ENCODE measurements around the gene ENOSF1. TPM values are rescaled to one million over a fixed set of nuclear protein-coding genes. Genes with fewer than 3 reads are reported as not detected.

ENOSF1 gene
- total and polyA plus RNA-seq, 3 donors from 2014 or later: 29.2 to 119 (median 88.5) TPM

DNA sequence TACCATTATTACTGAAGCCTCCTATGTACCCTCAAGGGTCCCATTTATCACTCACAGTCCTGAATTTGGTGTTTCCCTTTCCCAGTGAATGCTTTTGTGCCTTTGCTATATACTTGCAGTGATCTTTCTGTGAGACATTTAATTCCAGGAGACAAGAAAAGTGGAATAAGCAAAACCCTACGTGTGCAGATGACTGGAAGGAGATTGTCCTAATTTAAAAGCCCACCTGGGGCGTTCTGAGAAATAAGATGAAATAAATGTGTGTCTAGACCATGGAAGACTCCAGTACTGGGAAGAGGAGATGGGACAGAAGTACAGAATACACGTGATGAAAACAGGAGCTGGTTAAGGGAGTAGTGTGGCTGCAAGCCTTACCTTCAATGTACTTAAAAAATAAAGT, 35.7 kb downstream of the ENOSF1 start:
- Histone ChIP-seq H3K36me3 (ENCODE audit: low read depth, missing control alignments) (no peaks in the 10 kb centered on the region), H3K4me3 (no peak overlapping the region)

GRCh38 chr18:676069-676468, 36.4 kb downstream of the ENOSF1 start:
- Histone ChIP-seq H3K27me3 (no peaks in the 10 kb centered on the region), H3K36me3 (ENCODE audit: low read depth, missing control alignments) (no peaks in the 10 kb centered on the region), H3K4me3 (no peak overlapping the region), H3K27ac (no peak overlapping the region), H3K4me1 (peaks cover 3% of the 10 kb centered on the region), H3K9me3 (no peaks in the 10 kb centered on the region)
- no peak for DNase-seq
- WGBS, 2 donors: 83 to 93% methylated on average over 5 of the region's 5 CpGs
- intact Hi-C loops (cut with DNase I; ENCODE audit: low total_unique reads): no loop called here
- TF ChIP-seq CTCF (IDR thresholded peaks at IDR 0.05): no peak
- TF ChIP-seq POLR2A (IDR thresholded peaks at IDR 0.05): no peak

More for the DNA sequence above, 35.7 kb downstream of the ENOSF1 start:
- H3K27ac ChIP-seq: no peak overlapping the region
- no peaks in the 10 kb centered on the region for H3K27me3 ChIP-seq
- H3K4me1 ChIP-seq: peaks cover 3% of the 10 kb centered on the region
- TF ChIP-seq POLR2A (IDR thresholded peaks at IDR 0.05) (no peak), CTCF (IDR thresholded peaks at IDR 0.05) (no peak)
- no peak for DNase-seq
- H3K9me3 ChIP-seq: no peaks in the 10 kb centered on the region
- 85 to 91% methylated on average over 3 of the region's 3 CpGs for WGBS, 2 donors
- intact Hi-C loops (cut with DNase I; ENCODE audit: low total_unique reads): no loop called here

- Histone ChIP-seq H3K27ac (no peak overlapping the region), H3K36me3 (ENCODE audit: low read depth, missing control alignments) (no peaks in the 10 kb centered on the region), H3K4me3 (no peak overlapping the region), H3K9me3 (no peaks in the 10 kb centered on the region), H3K4me1 (peaks cover 3% of the 10 kb centered on the region), H3K27me3 (no peaks in the 10 kb centered on the region)
- TF ChIP-seq POLR2A (IDR thresholded peaks at IDR 0.05) (no peak), CTCF (IDR thresholded peaks at IDR 0.05) (no peak)
- WGBS, 2 donors: 96 to 98% methylated on average over 5 to 7 of the region's 7 CpGs
- DNase-seq: no peak
- intact Hi-C loops (cut with DNase I; ENCODE audit: low total_unique reads): no loop called here
These were observed 37.1 kb downstream of the ENOSF1 start for GRCh38 chr18:675307-675706.

GRCh38 chr18:673769-674168, 38.7 kb downstream of the ENOSF1 start:
- Histone ChIP-seq H3K9me3 (no peaks in the 10 kb centered on the region), H3K4me1 (peaks cover 3% of the 10 kb centered on the region), H3K4me3 (no peak overlapping the region), H3K36me3 (ENCODE audit: low read depth, missing control alignments) (no peaks in the 10 kb centered on the region), H3K27me3 (no peaks in the 10 kb centered on the region), H3K27ac (no peak overlapping the region)
- TF ChIP-seq CTCF (IDR thresholded peaks at IDR 0.05) (no peak), POLR2A (IDR thresholded peaks at IDR 0.05) (no peak)
- DNase-seq: no peak
- intact Hi-C loops (cut with DNase I; ENCODE audit: low total_unique reads): no loop called here
- WGBS, 2 donors: 51 to 57% methylated on average over 5 of the region's 5 CpGs

DNA sequence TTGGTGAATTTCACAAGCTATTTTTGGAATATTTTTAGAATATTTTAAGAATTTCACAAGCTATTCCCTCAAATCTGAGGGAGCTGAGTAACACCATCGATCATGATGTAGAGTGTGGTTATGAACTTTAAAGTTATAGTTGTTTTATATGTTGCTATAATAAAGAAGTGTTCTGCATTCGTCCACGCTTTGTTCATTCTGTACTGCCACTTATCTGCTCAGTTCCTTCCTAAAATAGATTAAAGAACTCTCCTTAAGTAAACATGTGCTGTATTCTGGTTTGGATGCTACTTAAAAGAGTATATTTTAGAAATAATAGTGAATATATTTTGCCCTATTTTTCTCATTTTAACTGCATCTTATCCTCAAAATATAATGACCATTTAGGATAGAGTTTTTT, 39.1 kb downstream of the ENOSF1 start:
- no peak overlapping the region for H3K4me3 ChIP-seq
- 55 to 59% methylated on average over 3 of the region's 3 CpGs for WGBS, 2 donors
- no peaks in the 10 kb centered on the region for H3K36me3 ChIP-seq (ENCODE audit: low read depth, missing control alignments)
- H3K27ac ChIP-seq: no peak overlapping the region
- H3K9me3 ChIP-seq: no peaks in the 10 kb centered on the region
- TF ChIP-seq CTCF (IDR thresholded peaks at IDR 0.05) (no peak), POLR2A (IDR thresholded peaks at IDR 0.05) (no peak)
- H3K27me3 ChIP-seq: no peaks in the 10 kb centered on the region
- peaks cover 3% of the 10 kb centered on the region for H3K4me1 ChIP-seq
- intact Hi-C loops (cut with DNase I; ENCODE audit: low total_unique reads): no loop called here
- DNase-seq: no peak
